ENCODE results near the gene RXRA. TPM values are rescaled to one million over a fixed set of nuclear protein-coding genes. Genes with fewer than 3 reads are reported as not detected.

The RXRA gene
- total RNA-seq, 1 experiment from 2014 or later, result 31.6 TPM

GRCh38 chr9:134355561-134356279, 29.5 kb downstream of the RXRA start:
- intact Hi-C loops (cut with micrococcal nuclease; ENCODE audit: unreplicated experiment), result no loop called here
- ChIA-PET CTCF (interaction anchor here (1.0 kb wide), 1 partner anchor 87 kb away, joined by 4 read pairs; no protein-coding TSS in a partner anchor), POLR2A (no interaction called here)
- Histone ChIP-seq H3K4me1 (ENCODE audit: control insufficient read depth, insufficient read depth, low read length) (peaks cover 14% of the 10 kb centered on the region), H3K27ac (ENCODE audit: low read length) (no peak overlapping the region), H3K9me3 (ENCODE audit: control insufficient read depth, insufficient read depth, low read depth, low read length) (no peaks in the 10 kb centered on the region), H3K27me3 (ENCODE audit: control insufficient read depth, insufficient read depth, low read length) (no peaks in the 10 kb centered on the region), H3K36me3 (ENCODE audit: control insufficient read depth, insufficient read depth, low read length) (no peaks in the 10 kb centered on the region), H3K4me3 (ENCODE audit: low read depth in 2 of 2, low read length in 2 of 2) (no peak overlapping the region)
- in situ Hi-C loops (cut with HindIII; ENCODE audit: low pct_unique_long_range_greater_than_20kb, low sequenced_read_pairs), result no loop called here
- no peak for DNase-seq (ENCODE audit: low read depth, low spot score)
- ATAC-seq, result no peak
- no TSS peak for BruUV-seq (replicated peaks)
- no peak for TF ChIP-seq CTCF (IDR thresholded peaks at IDR 0.05)
- TF ChIP-seq POLR2AphosphoS5 (IDR thresholded peaks at IDR 0.05; ENCODE audit: low read depth, low read length), result no peak
- no peak for TF ChIP-seq REST (IDR thresholded peaks at IDR 0.05; ENCODE audit: insufficient read depth in 1 of 2, low read depth in 2 of 2, low read length in 1 of 2)
- TF ChIP-seq TCF7L2 (IDR thresholded peaks at IDR 0.05; ENCODE audit: low read depth, low read length), result no peak
- no peak for TF ChIP-seq SIN3A (IDR thresholded peaks at IDR 0.05; ENCODE audit: borderline replicate concordance, insufficient read depth, low read depth, low read length)

GRCh38 chr9:134356496-134357470, 30.5 kb downstream of the RXRA start:
- Histone ChIP-seq H3K27ac (ENCODE audit: low read length) (no peak overlapping the region), H3K9me3 (ENCODE audit: control insufficient read depth, insufficient read depth, low read depth, low read length) (no peaks in the 10 kb centered on the region), H3K27me3 (ENCODE audit: control insufficient read depth, insufficient read depth, low read length) (no peaks in the 10 kb centered on the region), H3K4me3 (ENCODE audit: low read depth in 2 of 2, low read length in 2 of 2) (no peak overlapping the region), H3K4me1 (ENCODE audit: control insufficient read depth, insufficient read depth, low read length) (peaks cover 19% of the 10 kb centered on the region), H3K36me3 (ENCODE audit: control insufficient read depth, insufficient read depth, low read length) (no peaks in the 10 kb centered on the region)
- no TSS peak for BruUV-seq (replicated peaks)
- ATAC-seq, result no peak
- POLR2A ChIA-PET, result no interaction called here
- TF ChIP-seq REST (IDR thresholded peaks at IDR 0.05; ENCODE audit: insufficient read depth in 1 of 2, low read depth in 2 of 2, low read length in 1 of 2), result no peak
- TF ChIP-seq SIN3A (IDR thresholded peaks at IDR 0.05; ENCODE audit: borderline replicate concordance, insufficient read depth, low read depth, low read length), result no peak
- TF ChIP-seq POLR2AphosphoS5 (IDR thresholded peaks at IDR 0.05; ENCODE audit: low read depth, low read length), result no peak
- TF ChIP-seq CTCF (IDR thresholded peaks at IDR 0.05), result no peak
- TF ChIP-seq TCF7L2 (IDR thresholded peaks at IDR 0.05; ENCODE audit: low read depth, low read length), result no peak
- CTCF ChIA-PET, result no interaction called here
- in situ Hi-C loops (cut with HindIII; ENCODE audit: low pct_unique_long_range_greater_than_20kb, low sequenced_read_pairs), result no loop called here
- no peak for DNase-seq (ENCODE audit: low read depth, low spot score)
- intact Hi-C loops (cut with micrococcal nuclease; ENCODE audit: unreplicated experiment), result no loop called here

Measured in Panc1 (cell line).